Anterior cingulate cortex (tissue), 58 donors: ENCODE data around the gene CDRT4.
A peak's percentile ranks its signal among the peaks of the same experiment; 100 is the strongest.
"Not testable (repeated sequence)": the region's sequence is repeated elsewhere in the genome, so short reads cannot be mapped to it uniquely, and the experiment has no call there.

Source experiments
- DNase-seq, 58 donors: peaks; one replicate each; lab custom pipeline; 2025; lab: John Stamatoyannopoulos, UW

CDRT4 gene

DNA sequence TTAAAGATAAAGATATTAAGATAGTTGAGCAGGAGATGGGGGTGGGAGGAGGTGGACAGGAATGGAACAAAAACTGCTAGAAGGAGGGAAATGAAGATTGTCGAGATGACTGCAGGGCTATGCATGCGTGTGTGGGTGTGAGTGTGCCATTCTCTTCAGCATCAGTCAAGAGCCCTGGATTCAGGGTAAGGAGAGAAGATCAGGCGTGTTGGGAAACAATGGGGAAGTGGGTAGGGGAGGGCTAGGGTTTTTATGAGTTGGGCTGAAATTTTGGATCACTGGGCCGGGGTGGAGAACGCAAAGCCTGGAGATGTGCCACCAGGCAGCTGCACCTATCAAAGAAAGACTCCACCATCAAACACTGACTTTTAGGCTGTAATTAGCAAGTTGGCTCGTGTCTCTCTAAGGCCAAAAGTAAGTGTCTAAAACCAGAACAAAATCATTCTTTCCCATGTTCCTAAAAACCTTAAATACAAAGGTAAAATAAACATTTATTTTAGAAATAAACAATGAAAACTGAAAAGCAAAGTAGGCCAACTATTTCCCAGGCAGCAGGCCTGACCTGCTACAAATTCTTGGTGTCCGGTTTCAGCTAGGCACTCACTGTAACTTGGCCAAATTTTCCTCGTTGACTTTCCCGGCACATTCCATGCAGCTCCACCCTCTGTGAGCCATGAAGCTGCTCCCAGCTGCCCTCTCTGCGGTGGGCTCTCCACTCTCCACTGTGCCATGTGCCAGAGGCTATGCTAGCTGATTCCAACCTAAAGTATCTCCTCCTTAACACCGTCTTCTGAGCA is 4.2 kb downstream of the CDRT4 start:
- peak in 23 of 58 donors; percentile 4 to 59 (median 21) for DNase-seq

DNA sequence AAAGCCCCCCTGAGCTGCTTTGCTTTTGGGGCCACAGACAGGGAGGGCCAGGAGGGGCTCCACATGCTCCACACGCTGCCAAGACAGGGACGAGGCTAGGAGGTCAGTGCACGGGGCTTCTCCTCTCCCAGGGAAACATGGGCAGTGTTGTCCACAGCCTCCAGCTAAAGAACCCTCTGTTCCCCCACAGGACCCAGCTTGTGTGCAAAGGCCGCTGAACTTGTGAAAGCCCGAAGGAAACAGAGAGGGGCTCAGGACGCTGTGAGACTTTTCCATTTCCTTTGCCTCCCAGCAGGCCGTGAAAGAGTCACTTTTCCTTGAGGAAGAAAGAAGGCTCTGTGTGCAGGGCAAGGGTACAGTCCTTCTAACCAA is 9.7 kb downstream of the CDRT4 start:
- peak in 31 of 58 donors; percentile 21 to 85 (median 56) for DNase-seq

DNA sequence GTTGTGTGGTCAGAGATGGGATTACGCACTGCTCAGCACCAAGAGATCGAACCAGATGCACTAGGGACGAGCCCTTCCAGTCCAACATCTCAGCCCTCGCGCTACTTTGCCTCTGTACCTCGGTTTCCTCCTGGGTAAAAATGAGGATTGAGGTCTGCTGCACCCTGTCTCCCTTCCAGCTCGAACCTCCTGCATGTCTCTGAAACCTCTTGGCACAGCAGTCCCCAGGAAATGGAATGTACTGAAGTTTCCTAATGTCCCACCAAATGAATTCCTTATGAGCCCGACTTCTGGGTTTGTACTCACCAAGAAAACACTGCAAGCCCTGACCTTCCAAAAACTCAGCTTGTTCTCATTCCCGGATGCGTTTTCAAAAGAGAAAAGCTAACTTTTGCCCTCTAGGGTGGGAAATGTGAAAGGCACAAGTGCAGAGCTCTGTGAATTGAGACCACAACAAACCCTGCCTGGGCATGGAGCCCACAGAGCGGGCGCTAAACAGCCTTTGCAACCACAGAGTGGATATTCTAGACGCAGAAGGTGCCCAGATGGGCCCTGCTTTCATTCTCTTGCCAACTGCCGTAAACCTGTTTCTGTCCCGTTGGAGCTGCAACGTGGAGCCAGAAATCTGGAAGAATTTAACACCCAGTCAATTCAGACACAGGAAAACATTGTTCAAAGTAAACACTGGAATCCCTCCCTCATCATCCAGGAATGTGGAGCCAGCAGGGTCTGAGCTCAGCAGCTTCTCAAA is 10.3 kb downstream of the CDRT4 start:
- peak in 54 of 58 donors; percentile 25 to 86 (median 64) for DNase-seq

DNA sequence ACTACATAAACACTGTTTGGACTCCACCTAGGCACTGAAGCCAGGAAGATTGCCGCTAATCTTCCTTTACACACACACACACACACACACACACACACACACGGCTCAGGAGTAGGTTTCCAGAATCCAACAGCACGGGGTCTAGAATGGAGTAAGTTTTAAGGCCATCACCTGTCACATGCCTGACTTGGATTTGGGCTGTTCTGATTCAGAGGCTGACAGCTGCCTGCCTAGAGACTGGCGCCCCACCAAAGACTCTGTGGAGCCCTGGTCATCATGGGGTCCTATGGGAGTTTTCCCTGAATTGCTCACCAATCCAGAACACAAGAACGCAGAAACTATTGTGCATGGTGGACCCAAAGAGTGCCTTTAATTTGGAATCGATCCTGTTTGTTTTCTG is 10.9 kb downstream of the CDRT4 start:
- DNase-seq = peak in 1 of 58 donors; percentile 15

DNA sequence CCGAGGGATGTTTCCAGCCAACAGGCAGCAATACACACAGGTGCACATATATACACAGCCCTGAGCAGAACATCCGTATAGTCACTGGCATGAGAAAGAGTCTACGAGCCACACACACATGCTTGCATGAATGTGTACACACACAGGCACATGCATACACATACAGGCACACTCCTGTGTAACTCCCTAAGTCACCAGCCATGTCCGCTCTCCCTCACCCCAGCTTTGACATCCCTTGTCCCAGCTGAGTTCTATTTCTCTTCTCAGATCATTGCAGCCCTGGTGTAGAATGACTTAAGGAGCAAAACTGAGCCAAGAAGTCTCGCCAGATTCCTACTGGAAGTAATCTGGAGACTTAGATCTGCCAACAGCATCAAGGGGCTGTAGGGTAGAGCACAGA is 13.1 kb downstream of the CDRT4 start:
- DNase-seq = no peak

DNA sequence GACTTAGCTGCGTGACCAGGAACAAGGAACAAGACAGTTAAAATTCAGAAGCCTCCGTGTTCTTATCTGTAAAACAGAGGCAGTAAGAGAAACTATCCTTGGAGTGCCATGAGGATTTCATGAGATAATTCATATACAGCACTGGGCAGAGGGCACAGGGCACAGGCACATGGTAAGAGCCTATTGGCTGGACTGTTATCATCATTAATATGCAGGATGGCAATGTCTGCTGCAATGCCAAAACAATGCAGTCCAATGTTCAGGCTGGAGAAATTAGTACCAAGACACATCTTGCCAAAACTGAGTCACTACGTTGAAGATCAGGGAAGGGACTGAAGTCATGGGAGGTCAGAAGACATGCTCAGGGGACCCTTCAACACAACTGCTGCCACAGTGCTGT is 13.6 kb downstream of the CDRT4 start:
- DNase-seq = peak in 24 of 58 donors; percentile 6 to 80 (median 32)

DNA sequence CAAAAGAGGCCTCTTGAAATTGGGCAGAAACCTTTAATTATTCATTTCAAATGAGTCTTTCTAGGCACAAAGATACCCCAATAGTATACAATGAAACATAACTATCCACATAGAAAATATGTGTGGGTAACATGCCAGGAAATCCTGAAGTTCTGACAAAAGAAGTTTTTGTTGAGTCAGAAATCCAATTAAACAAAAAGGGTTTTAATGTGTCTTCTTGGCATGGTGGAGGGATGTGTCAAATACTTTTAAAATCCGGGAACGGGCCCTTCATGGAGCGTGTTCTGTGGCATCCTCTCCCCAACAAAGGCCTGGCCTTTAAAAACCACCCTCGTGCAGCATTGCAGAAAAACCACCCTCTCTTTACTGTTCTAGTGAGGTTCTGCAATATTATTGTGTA is 14.2 kb downstream of the CDRT4 start:
- DNase-seq = peak in 1 of 58 donors; percentile 22

DNA sequence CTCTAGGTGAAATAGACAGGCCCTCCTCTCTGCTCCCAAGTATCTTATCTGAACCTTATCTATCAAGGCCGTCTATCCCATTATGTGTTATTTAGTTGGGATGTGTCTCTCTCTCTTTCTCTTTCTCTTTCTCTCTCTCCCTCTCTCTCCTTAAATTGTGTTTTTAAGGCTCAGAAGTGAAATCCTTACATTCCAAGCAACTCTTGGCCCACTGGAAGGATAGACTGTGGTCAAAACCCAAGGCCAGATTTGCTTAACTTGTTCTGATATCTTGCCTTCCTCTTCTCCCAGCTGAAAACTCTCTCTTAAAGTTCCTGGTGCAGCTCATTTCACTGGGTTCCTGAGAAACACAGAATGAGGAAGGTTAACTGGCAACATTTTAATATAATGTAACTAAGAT is 14.7 kb downstream of the CDRT4 start:
- no peak for DNase-seq

DNA sequence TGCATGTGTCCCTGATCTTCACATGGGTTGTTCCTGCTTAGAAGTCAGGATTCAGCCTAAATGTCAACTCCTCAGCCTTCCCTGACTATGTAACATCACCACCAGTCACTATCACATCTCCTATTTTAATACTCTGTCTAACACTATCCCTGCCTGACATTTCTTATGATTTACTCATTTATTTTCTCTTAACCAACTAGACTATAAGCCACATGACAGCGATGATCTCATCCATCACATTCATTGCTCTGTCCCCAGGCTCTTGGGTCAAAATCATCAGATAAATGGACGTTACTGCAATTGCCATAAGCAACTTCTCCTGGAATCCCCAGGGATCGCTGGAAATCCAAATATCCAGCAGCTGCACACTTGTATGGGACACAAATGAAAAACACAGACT is 15.7 kb downstream of the CDRT4 start:
- DNase-seq = no peak

DNA sequence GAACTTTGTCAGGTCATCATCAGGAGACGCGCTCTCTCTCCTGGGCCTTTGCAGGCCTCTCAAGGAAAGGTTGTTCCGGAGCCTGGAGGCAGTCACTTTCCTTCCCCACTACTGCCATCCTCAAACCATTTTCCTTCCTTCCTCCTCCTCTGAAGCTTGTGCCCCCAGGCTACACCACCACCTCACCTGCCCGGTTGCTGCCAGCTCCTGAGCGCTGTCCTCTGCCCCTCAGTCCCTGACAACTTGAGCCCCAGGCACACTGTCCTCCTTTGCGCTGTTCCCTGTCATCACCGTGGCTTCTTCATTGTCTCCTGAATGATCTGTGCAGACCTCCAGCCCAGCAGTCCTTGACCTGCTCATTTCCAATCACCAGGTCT is 18.9 kb downstream of the CDRT4 start:
- no peak for DNase-seq

DNA sequence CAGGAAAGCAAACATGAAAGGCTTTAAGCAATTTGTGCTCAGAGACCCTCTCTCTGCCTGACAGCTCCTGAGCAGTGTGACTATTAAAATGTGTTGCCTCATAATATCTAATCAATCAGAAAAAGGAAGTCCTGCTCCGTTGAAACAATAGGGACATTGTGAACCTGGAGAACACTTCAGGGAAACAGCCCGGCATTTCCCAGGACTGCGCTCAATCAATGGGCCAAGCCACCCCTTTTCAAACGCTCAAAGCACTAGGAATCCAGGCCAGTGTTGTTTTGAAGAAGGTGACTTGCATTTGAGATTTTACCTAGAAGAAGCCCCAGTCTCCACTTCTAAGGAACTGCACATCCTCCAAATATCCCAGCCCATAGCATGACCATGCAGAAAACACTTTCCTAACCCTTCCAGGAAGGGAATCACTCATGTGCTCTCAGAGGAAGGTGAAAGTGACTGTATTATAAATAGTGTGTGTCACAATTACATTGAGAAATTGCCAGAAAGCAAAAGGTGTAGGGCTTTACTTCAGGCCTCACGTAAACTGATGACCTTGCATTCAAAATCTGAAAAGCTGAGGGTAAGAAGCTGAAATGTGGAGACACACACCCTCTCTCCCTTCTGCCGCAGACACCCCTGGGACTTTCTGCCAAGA is 19.4 kb downstream of the CDRT4 start:
- DNase-seq = peak in 1 of 58 donors; percentile 38

DNA sequence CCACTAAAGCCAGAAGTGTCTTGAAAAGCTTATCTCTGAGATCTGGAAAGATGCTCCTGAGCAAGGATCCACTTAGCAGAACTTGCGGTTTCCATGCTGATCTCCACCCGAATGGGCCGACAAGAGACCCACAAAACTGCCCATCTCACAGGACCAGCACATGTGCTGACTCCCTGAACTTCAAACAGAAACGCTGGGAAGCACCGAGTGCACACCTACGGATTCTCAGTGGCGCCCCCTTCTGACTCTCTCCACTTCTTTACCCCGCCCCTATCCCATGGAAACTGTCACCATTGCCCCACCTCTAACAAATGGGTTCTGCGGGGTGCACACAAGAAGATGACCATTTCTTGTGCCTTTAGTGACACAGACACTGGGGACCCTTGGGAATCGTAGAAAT is 21.4 kb downstream of the CDRT4 start:
- no peak for DNase-seq

DNA sequence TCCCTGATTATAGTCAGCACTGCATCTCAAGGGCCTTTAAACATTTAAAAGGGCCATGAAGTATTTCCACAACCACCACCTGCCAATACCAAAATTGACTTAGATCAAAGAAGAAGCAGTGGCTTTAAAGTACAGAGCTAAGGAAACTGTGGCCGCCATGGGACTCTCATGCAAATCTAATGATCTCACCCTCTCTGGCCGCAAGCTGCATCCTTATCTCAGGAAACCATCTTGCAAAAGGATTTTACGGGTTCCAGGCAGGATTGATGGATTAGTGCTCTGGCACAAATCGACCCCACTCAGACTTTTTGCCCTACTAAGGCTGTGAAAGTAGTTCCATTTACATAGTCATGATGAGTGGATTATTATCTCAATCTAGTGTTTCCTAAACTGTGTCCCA is 22.6 kb downstream of the CDRT4 start:
- DNase-seq = no peak

DNA sequence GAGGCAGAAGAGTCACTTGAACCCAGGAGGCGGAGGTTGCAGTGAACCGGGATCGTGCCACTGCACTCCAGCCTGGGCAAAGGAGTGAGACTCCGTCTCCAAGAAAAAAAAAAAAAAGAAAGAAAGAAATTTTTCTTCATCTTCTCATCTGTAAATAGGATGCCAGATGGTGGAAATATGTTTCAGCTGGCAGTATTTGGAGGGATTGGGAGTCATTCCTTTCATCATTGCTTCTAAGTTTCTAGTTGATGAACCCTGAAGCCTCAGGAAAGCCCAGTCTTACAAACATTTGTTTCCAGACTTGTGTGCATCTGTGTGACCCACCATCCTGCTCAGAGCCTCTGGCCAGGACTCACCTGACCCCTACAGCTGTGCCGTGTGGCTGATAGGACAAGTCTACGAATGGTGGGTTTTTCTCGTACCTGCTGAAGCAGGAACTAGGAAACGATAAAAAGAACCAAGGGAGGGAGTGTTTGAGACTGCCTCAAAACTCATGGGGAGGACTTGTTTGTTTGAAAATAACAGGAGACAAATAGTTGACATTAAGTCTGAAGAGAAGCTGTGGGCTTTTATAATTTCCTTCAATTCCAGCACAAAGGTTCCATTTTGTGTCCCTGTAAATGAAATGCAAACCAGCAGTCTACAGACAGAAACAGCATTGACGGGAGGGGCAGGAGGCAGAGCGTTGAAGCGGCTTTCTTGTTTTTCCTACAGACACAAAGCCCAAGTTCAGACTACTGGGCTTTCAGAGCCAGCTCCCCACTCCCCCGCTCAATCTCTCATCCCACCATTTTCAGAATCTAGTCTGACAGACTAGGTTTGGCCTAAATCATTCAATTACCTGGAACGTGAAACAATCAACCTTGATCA is 24.9 kb downstream of the CDRT4 start:
- peak in 31 of 58 donors; percentile 11 to 73 (median 35) for DNase-seq

DNA sequence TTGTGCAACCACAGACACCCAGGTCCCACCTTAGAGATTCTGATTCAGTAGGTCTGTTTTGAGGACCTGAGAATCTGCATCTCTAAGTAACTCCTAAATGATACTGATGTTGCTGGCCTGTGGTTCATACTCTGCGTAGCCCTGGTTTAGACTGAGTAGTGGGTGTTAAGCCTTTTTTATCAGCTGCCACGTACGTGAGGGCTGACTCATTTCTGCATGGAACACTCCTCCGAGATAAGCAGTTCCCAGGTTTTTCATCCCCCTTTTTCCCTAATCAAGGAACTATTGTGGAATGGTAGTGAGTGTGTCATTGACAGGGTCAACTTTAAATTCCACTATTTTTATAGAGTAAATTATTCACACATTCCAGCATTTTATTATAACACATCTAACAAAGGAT is 26.1 kb downstream of the CDRT4 start:
- DNase-seq = no peak

DNA sequence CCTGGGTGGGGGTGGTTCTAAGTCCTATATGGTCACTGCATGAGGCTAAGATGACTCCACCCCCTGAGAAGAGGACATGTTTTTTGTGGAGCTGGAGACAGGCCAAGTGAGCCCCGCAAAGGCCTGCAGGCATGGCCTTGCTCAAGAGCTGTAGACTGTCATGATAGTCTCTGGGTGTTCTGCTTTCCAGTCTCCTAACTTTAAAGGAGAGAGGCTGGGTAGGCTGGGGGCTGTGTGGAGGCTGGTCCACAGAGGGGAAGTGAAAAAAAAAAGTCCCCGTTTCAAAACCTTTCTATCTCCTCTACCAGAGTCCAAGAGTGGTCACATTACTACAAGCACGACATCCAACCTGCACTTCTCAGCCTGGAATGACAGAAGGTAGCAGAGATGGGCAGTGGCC is 27.1 kb downstream of the CDRT4 start:
- no peak for DNase-seq

DNA sequence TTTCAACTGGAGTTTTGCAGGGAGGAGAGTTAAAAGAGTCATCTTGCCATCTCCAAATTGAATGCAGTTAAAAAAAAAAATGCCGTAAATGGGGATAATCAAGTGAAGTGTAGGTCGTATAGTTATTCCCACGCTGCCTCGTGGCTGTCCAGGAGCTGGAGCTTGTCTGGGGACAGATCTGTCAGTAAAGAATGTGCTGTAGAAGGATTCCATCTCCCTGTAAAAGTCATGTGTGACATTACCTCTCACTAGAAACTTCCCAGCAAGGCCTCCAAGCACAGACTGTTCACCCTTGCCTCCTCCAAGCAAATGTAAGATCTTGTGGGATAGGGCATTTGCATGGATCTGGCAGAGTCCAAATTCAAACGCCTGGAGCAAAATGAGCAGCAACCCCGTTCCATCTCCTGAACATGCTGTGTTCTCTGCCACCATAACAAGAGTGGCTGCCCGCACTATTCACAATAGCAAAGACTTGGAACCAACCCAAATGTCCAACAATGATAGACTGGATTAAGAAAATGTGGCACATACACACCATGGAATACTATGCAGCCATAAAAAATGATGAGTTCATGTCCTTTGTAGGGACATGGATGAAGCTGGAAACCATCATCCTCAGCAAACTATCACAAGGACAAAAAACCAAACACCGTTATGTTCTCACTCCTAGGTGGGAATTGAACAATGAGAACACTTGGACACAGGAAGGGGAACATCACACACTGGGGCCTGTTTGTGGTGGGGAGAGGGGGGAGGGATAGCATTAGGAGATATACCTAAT is 28.0 kb downstream of the CDRT4 start:
- DNase-seq = not testable (repeated sequence)

DNA sequence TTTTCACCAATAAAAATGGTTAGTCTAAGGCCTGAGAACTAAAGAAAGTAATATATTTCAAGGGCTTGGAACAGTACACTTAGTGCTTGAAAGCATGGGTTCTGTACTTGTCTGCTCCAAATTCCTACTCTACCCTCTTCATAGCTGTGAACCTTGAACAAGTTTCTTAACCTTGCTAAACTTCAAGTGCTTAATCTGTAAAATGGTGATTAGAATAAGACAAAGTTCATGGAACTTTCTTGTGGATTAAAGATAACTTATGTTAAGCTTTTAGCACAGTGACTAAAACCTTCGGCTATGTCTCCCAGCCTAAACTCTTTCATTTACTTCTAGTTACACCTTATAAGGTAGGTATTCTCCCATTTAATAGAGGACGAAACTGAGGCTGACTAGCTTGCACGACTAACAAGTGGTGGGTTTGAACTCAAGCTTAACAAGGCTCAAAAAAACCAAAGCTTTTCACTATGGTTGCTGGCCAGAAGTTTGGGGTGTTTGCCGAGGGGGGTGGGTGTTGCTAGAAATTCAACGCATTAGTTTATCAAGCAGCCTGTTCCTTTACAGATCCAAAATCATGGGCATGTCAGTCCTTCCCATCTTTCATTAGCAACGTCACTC is 28.8 kb downstream of the CDRT4 start:
- no peak for DNase-seq

DNA sequence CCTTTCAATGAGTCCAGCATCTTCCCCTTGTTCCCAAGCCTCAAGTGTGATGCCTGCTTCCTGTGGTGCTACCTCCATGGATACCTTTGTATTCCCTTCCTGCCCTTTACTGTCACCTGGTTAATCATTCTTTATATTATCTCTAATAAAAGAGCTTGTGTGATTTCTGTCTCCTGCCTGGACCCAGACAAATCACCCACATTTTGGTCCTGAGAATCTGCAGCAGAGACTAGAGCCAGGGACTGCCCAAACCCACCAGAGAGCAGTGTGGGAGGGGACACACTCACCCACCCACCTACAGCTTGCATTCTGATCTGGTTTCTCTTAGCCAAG is 30.2 kb downstream of the CDRT4 start:
- DNase-seq = no peak
